ENCODE data around the gene SEL1L. TPM values are rescaled to one million over a fixed set of nuclear protein-coding genes. Genes with fewer than 3 reads are reported as not detected.
"Not testable (repeated sequence)": the region's sequence is repeated elsewhere in the genome, so short reads cannot be mapped to it uniquely, and the experiment has no call there.

SEL1L gene
- total and polyA plus RNA-seq, 3 donors from 2014 or later, result 30.2 to 40.7 (median 40.0) TPM

GRCh38 chr14:81516986-81517797 lies 16.5 kb downstream of the SEL1L start:
- DNase-seq, result peak; percentile 86
- peaks cover 33% of the 10 kb centered on the region for H3K4me1 ChIP-seq
- no peaks in the 10 kb centered on the region for H3K36me3 ChIP-seq (ENCODE audit: low read depth, missing control alignments)
- WGBS, 2 donors, result 26 to 43% methylated on average over 2 of the region's 2 CpGs
- peak overlapping the region; percentile 87 for H3K27ac ChIP-seq
- intact Hi-C loops (cut with DNase I; ENCODE audit: low total_unique reads), result no loop called here
- no peak for TF ChIP-seq POLR2A (IDR thresholded peaks at IDR 0.05)
- no peak for TF ChIP-seq CTCF (IDR thresholded peaks at IDR 0.05)
- H3K4me3 ChIP-seq, result no peak overlapping the region
- no peaks in the 10 kb centered on the region for H3K27me3 ChIP-seq
- H3K9me3 ChIP-seq, result no peaks in the 10 kb centered on the region

GRCh38 chr14:81515927-81516326 lies 17.7 kb downstream of the SEL1L start:
- whole genome bisulfite sequencing, 2 donors, result 79 to 87% methylated on average over 7 to 8 of the region's 8 CpGs
- DNase-seq; H3K9me3 ChIP-seq; intact Hi-C loops (cut with DNase I; ENCODE audit: low total_unique reads); H3K36me3 ChIP-seq (ENCODE audit: low read depth, missing control alignments); H3K4me3 ChIP-seq; H3K27me3 ChIP-seq: not testable (repeated sequence)
- Histone ChIP-seq H3K27ac (peak overlapping the region in 1 of 2 donors; percentile 87), H3K4me1 (peaks cover 33% of the 10 kb centered on the region)

GRCh38 chr14:81512826-81513225 lies 20.8 kb downstream of the SEL1L start:
- H3K4me3 ChIP-seq; intact Hi-C loops (cut with DNase I; ENCODE audit: low total_unique reads); H3K27me3 ChIP-seq; DNase-seq; H3K36me3 ChIP-seq (ENCODE audit: low read depth, missing control alignments); H3K27ac ChIP-seq; H3K9me3 ChIP-seq: not testable (repeated sequence)
- H3K4me1 ChIP-seq, result peaks cover 21% of the 10 kb centered on the region
- WGBS, 2 donors, result 76 to 90% methylated on average over 6 of the region's 6 CpGs

GRCh38 chr14:81511111-81511904 lies 22.3 kb downstream of the SEL1L start:
- Histone ChIP-seq H3K36me3 (ENCODE audit: low read depth, missing control alignments) (no peaks in the 10 kb centered on the region), H3K4me3 (no peak overlapping the region), H3K4me1 (peaks cover 7% of the 10 kb centered on the region), H3K27me3 (no peaks in the 10 kb centered on the region), H3K9me3 (no peaks in the 10 kb centered on the region), H3K27ac (no peak overlapping the region)
- TF ChIP-seq CTCF (IDR thresholded peaks at IDR 0.05), result no peak
- TF ChIP-seq POLR2A (IDR thresholded peaks at IDR 0.05), result no peak
- 77 to 81% methylated on average over 6 of the region's 6 CpGs for whole genome bisulfite sequencing, 2 donors
- intact Hi-C loops (cut with DNase I; ENCODE audit: low total_unique reads), result no loop called here
- DNase-seq, result no peak

GRCh38 chr14:81509838-81510452 lies 23.7 kb downstream of the SEL1L start:
- no peaks in the 10 kb centered on the region for H3K9me3 ChIP-seq
- H3K4me1 ChIP-seq, result peaks cover 7% of the 10 kb centered on the region
- H3K27ac ChIP-seq, result no peak overlapping the region
- TF ChIP-seq POLR2A (IDR thresholded peaks at IDR 0.05), result no peak
- no peak for TF ChIP-seq CTCF (IDR thresholded peaks at IDR 0.05)
- H3K36me3 ChIP-seq (ENCODE audit: low read depth, missing control alignments), result no peaks in the 10 kb centered on the region
- 31 to 45% methylated on average over 6 of the region's 6 CpGs for WGBS, 2 donors
- H3K27me3 ChIP-seq, result no peaks in the 10 kb centered on the region
- intact Hi-C loops (cut with DNase I; ENCODE audit: low total_unique reads), result no loop called here
- DNase-seq, result no peak
- H3K4me3 ChIP-seq, result no peak overlapping the region
